ENCODE results near the gene MBOAT7. TPM values are rescaled to one million over a fixed set of nuclear protein-coding genes. Genes with fewer than 3 reads are reported as not detected.
A peak's percentile ranks its signal among the peaks of the same experiment; 100 is the strongest.

Gene MBOAT7
- total RNA-seq, 2 experiments from 2014 or later = 90.8 to 93.4 TPM

DNA sequence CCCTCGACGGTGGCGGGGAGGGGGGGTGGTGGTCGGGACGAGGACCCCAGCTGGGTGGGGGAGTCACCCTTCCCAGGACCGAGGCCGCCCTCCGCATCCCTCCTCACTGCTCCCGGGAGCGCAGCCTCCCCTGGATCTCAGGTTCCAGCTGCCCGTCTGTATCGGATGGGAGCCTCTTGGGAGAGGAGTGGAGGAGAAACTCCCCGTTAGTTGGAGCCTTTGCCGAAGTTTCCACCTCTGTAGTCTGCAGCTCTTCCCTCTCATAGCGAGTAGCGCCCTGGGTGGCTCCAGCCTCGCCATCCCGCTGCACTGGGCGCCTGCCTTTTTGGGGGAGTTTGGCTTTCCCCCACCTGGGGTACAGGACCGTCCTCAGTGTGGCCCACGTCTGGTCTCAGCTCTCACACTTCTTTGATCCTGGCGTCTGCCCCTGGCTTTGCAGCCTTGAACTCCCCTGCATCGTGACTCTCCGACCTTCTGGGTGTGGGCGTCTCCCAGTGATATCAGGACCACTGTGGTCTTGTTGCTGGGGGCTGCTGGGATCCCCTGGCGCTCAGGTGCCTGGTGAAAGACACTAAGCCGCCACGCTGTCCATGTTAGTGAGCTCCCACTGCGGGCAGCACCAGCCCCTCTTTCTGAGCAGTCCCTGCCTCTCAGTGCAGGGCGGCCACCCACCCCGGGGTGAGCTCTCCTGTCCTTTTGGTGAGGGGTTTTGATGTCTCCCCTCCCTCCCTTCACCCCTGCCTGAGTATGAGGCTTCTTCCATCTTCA is 50.7 kb downstream of the MBOAT7 start:
- peaks cover 32% of the 10 kb centered on the region for H3K36me3 Mint-ChIP-seq (ENCODE audit: low read depth)
- DNase-seq = no peak
- H3K9me3 Mint-ChIP-seq = no peaks in the 10 kb centered on the region
- H3K4me3 Mint-ChIP-seq = peak overlapping the region; percentile 82
- ChIA-PET CTCF (interaction anchor here (1.4 to 2.4 kb wide), 3 partner anchors 21 to 31 kb away, joined by 3 to 24 read pairs (median 16); partner anchors contain the start of genes LENG1, PRPF31 and TFPT), POLR2A (interaction anchor here (0.6 to 4.5 kb wide), 11 partner anchors 9 to 310 kb away, joined by 3 to 66 read pairs (median 9); partner anchors contain the start of genes LENG1, LENG8, PRPF31 and RPS9)
- H3K4me1 Mint-ChIP-seq = peaks cover 39% of the 10 kb centered on the region
- no peaks in the 10 kb centered on the region for H3K27me3 Mint-ChIP-seq
- H3K27ac Mint-ChIP-seq = peak overlapping the region; percentile 83

DNA sequence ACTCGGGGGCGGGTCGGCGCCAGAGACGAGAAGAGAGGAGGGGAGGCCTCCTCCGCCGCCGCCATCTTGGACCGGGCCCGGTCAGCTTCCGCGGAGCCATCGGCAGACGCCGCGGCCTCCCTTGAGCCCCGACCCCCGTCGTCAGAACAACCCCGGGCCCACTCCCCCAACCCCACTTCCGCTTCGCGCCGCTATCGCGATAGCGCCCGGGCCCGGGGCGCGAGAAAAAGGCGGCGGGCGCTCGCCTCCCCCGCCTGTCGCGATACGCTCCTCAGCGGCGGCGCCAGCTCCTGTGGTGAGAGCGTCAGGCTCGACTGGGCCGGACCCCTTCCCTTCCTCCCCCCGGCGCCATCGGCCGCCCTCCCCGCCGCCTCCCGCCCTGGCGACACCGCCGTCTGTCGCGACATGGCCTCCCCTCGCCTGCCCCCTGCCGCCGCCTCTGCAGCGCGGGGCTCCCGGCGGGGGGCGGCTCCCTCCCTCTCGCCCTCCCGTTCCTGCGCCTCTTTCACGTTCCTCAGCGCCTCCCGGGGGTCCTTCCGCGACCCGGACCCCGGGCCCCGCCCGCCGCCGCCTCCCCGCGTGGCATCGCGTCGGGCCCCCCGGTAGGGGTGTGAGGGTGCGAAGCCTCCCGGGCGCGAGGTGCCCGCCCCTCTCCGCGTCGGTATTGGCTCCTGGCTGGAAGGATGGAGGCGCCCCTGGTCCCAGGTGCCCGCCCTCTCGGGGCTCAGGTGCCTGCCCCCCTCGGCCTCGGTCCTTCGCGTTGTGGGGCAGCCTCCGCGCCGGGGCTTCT is 51.5 kb downstream of the MBOAT7 start, which contains the start of gene CNOT3:
CNOT3 (plus strand) TSS at position 64 of the 790 bp plus-strand sequence. CDS start 5,217 bp downstream, outside the sequence.
- Mint-ChIP-seq H3K27me3 (no peaks in the 10 kb centered on the region), H3K9me3 (no peaks in the 10 kb centered on the region), H3K27ac (peak within 1 kb of the TSS; percentile 83), H3K4me3 (peak within 1 kb of the TSS; percentile 82), H3K4me1 (peaks cover 39% of the 10 kb centered on the region), H3K36me3 (ENCODE audit: low read depth) (peaks cover 25% of the 10 kb centered on the region)
- POLR2A ChIA-PET = interaction anchor here (1.0 to 4.5 kb wide), 19 partner anchors 8 to 617 kb away, joined by 3 to 66 read pairs (median 6); partner anchors contain the start of genes LENG1, LENG8, LENG9 and MBOAT7
- peak; percentile 38 for DNase-seq
- CTCF ChIA-PET = interaction anchor here (0.9 to 2.4 kb wide), 15 partner anchors 20 to 271 kb away, joined by 3 to 24 read pairs (median 4); partner anchors contain the start of genes LENG1, MBOAT7, NDUFA3 and PRPF31

DNA sequence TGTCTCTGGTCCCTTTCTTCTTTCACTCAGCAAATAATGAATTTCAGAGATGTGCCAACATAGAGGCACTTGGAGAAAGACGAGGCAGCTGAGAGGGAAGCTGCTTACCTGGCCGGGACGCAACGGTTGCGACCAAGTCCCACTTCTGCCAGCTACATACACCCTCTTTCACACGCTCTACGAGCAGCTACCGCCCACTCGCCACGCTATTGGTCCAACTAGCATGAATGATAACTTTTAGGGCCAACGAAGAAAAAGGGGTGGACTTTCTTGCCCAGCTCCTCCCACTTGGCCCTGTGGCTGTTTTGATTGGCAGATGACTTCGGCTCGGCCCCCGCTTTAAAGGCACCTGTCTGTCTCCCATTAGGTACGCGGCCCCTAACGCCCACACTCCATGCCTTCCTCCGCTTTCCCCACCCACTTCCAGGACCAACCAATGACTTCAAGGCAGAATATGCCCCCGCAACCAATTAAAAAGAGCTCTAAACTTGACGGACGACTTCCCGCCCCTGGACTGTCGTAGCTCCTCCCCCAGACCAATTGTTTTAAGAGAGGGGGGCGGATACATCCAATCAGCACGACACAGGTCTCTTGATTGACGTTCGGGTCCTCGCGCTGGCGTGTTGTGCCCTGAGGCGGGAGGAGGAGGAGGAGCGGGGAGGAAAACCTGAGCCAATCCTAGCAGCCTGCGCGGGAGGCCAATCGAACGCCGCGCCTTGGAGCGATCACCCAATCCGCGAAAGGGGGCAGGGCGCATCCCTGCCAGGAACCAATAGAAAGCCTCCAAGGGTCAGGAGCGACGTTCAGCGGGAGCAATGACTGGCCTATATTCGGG is 52.3 kb downstream of the MBOAT7 start:
- peaks cover 19% of the 10 kb centered on the region for H3K36me3 Mint-ChIP-seq (ENCODE audit: low read depth)
- DNase-seq = peak; percentile 99
- peak overlapping the region; percentile 82 for H3K4me3 Mint-ChIP-seq
- peak overlapping the region; percentile 83 for H3K27ac Mint-ChIP-seq
- H3K4me1 Mint-ChIP-seq = peaks cover 39% of the 10 kb centered on the region
- no peaks in the 10 kb centered on the region for H3K27me3 Mint-ChIP-seq
- POLR2A ChIA-PET = interaction anchor here (0.8 to 4.5 kb wide), 20 partner anchors 9 to 616 kb away, joined by 3 to 66 read pairs (median 6); partner anchors contain the start of genes LENG1, LENG8, LENG9 and MBOAT7
- CTCF ChIA-PET = interaction anchor here (0.5 to 2.4 kb wide), 16 partner anchors 19 to 301 kb away, joined by 3 to 24 read pairs (median 4); partner anchors contain the start of genes LENG1, MBOAT7, NDUFA3 and PRPF31
- H3K9me3 Mint-ChIP-seq = no peaks in the 10 kb centered on the region

DNA sequence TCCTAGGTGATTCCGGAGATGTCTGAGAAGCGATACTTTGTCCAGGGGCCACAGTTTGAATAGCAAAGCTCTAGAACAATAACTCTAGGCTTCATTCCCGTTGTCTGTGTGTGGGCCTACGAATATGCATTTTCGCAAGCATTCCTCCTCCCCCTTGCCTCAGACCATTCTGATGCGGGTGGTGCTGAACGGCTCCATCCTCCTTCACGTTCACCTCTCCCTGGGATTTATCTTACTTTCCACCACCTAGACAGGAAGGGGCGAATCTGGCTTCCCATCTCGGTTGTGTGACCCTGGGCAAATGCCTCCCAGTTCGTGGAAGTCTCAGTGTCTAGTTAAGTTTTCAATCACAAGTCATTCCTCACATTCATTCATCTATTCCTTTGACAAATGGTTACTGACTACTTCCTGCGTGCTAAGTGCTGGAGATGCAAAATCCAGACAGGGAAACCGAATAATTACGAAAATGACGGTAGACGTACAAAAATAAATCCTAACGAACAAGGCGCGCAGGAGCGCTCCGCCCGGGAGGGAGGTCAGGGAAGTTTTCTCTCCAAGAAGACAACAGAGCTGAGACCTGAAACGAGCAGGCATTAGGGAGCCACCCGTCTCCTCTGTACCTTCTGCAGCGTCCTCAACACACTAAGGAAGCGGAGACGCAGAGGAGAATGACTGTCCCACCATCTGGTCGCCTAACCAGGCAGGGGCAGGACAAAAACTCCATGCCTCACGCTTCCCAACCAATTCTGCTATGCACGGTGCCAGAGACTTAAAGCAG is 53.1 kb downstream of the MBOAT7 start:
- DNase-seq = no peak
- POLR2A ChIA-PET = interaction anchor here (1.2 to 4.5 kb wide), 15 partner anchors 12 to 381 kb away, joined by 3 to 66 read pairs (median 8); partner anchors contain the start of genes LENG1, LENG8, LENG9 and MBOAT7

DNA sequence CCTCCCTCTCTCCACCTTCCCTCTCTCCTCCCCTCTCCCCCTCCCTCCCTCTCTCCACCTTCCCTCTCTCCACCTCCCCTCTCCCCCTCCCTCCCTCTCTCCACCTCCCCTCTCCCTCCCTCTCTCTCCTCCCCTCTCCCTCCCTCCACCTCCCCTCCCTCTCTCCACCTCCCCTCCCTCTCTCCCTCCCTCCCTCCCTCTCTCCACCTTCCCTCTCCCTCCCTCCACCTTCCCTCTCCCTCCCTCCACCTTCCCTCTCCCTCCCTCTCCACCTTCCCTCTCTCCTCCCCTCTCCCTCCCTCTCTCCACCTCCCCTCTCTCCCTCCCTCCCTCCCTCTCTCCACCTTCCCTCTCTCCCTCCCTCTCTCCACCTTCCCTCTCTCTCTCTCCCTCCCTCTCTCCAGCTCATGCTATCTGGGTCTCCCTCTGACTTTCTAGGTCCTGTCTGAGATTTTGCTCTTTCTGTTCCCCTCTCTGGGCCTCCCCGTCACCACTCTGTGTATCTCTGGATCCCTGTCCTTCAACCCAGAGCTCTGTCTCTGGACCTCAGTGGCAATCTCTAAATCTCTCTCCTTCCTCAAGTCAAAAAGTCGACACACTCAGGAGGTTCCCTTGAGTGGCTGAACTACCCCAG is 55.3 kb downstream of the MBOAT7 start:
- H3K27me3 Mint-ChIP-seq = no peaks in the 10 kb centered on the region
- peaks cover 21% of the 10 kb centered on the region for H3K4me1 Mint-ChIP-seq
- no peak overlapping the region for H3K4me3 Mint-ChIP-seq
- peak overlapping the region; percentile 23 for H3K27ac Mint-ChIP-seq
- peaks cover 10% of the 10 kb centered on the region for H3K36me3 Mint-ChIP-seq (ENCODE audit: low read depth)
- H3K9me3 Mint-ChIP-seq = no peaks in the 10 kb centered on the region
- CTCF ChIA-PET = no interaction called here
- POLR2A ChIA-PET = no interaction called here
- no peak for DNase-seq

More for the DNA sequence above, 53.1 kb downstream of the MBOAT7 start:
- Mint-ChIP-seq H3K4me1 (peaks cover 37% of the 10 kb centered on the region), H3K4me3 (peak overlapping the region; percentile 82), H3K36me3 (ENCODE audit: low read depth) (peaks cover 19% of the 10 kb centered on the region), H3K27ac (peak overlapping the region; percentile 83), H3K27me3 (no peaks in the 10 kb centered on the region), H3K9me3 (no peaks in the 10 kb centered on the region)
- CTCF ChIA-PET = interaction anchor here (0.9 to 2.4 kb wide), 12 partner anchors 21 to 302 kb away, joined by 3 to 24 read pairs (median 5); partner anchors contain the start of genes LENG1, MBOAT7, NDUFA3 and PRPF31

DNA sequence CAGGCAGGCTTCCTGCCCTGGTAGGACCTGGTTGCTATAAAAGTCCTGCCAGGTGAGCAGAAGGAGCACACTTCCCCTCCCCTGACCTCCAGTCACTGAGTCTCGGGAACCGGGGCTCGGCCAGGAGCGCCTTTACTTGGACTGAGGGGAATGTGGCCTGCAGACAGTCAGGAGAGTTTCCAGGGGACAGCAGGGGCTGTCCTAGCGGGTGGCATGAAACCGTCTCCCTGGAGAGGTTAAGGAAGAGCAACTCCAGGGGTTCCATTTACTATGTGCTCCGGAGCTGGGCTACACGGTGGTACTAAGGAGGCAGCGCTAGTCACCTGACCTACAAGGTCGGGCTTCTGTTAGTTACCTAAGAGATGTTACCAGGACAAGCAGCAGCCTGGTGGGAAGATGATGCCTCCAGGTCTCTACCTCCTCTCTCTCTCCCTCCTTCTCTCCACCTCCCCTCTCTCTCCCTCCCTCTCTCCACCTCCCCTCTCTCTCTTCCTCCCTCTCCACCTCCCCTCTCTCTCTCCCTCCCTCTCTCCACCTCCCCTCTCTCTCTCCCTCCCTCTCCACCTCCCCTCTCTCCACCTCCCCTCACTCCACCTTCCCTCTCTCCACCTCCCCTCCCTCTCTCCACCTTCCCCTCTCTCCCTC is 55.9 kb downstream of the MBOAT7 start:
- peaks cover 5% of the 10 kb centered on the region for H3K36me3 Mint-ChIP-seq (ENCODE audit: low read depth)
- H3K4me3 Mint-ChIP-seq = no peak overlapping the region
- H3K4me1 Mint-ChIP-seq = peaks cover 15% of the 10 kb centered on the region
- H3K27ac Mint-ChIP-seq = no peak overlapping the region
- no peak for DNase-seq
- no peaks in the 10 kb centered on the region for H3K9me3 Mint-ChIP-seq
- H3K27me3 Mint-ChIP-seq = no peaks in the 10 kb centered on the region
- ChIA-PET POLR2A (interaction anchor here (1.1 kb wide), 1 partner anchor 18 kb away, joined by 4 read pairs; the partner anchor contains the start of genes PRPF31 and TFPT), CTCF (no interaction called here)

DNA sequence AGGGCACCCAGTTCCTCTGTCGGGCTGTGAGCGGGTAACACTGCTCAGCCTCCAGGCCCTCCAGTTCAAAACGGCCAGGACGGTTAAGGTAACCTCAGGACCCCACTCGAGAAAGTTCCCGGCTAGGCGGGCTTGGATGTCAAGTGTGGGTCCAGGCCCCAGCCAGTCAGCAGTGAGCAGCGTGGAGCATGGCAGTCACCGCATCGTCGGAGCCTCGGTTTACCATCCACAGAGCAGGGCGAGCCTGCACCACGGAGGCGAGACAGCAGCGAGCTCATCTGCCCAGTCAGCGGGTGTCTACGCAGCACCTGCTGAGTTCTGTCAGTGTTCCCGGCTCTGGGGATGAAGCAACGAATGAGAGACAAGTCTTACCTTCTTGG is 59.8 kb downstream of the MBOAT7 start:
- H3K9me3 Mint-ChIP-seq = no peaks in the 10 kb centered on the region
- H3K4me3 Mint-ChIP-seq = no peak overlapping the region
- H3K27me3 Mint-ChIP-seq = no peaks in the 10 kb centered on the region
- H3K4me1 Mint-ChIP-seq = peaks cover 3% of the 10 kb centered on the region
- H3K27ac Mint-ChIP-seq = no peak overlapping the region
- no peak for DNase-seq
- ChIA-PET POLR2A (no interaction called here), CTCF (no interaction called here)
- H3K36me3 Mint-ChIP-seq (ENCODE audit: low read depth) = peaks cover 20% of the 10 kb centered on the region

DNA sequence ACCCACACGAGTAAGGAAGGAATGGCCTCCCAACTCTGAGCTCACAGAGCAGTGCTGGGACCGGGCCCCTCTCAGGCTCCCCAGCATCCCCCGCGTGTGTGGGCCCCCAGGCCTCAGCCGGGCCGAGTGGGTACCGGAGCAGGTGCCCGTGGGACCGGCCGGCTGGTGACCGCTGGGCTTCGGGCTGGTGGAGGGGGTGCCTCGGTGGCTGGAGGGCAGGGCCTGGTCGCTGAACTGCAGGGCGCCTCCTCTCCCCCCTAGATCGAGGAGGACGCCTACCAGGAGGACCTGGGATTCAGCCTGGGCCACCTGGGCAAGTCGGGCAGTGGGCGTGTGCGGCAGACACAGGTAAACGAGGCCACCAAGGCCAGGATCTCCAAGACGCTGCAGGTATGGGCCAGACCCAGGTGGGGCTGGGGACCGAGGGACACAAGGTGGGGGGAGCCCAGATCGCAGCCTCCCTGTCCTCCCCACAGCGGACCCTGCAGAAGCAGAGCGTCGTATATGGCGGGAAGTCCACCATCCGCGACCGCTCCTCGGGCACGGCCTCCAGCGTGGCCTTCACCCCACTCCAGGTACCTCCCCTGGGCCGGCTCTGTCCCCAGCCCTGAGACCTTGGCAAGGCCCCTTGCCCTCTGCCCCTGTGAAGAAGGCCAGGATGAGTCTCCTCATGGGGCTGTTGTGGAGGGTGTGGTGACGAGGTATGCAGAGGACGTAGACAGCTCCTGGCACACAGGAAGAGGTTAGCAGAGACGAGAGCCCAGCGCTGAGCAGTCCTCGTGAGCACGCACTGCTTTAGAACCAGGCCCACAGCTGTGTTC is 60.4 kb downstream of the MBOAT7 start:
- DNase-seq = no peak

DNA sequence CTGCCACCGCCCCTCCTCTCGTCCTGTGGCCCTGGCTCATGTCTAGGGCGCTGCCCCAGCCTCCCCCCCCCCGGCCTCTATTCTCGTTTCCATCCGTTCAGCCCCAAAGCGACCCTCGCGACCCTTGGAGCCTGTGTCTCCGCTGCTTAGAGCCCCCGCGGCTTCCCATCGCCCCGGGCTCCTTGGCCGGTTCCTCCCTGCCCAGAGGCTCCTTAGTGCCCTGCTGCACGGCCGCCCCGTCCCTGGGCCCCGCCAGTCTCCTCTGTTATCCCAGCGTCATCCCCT is 61.0 kb downstream of the MBOAT7 start:
- ChIA-PET CTCF (no interaction called here), POLR2A (no interaction called here)
- Mint-ChIP-seq H3K4me1 (no peaks in the 10 kb centered on the region), H3K27ac (no peak overlapping the region), H3K27me3 (no peaks in the 10 kb centered on the region), H3K9me3 (no peaks in the 10 kb centered on the region), H3K36me3 (ENCODE audit: low read depth) (peaks cover 26% of the 10 kb centered on the region), H3K4me3 (no peak overlapping the region)
- no peak for DNase-seq

More for the DNA sequence above, 60.4 kb downstream of the MBOAT7 start:
- Mint-ChIP-seq H3K9me3 (no peaks in the 10 kb centered on the region), H3K4me1 (no peaks in the 10 kb centered on the region), H3K36me3 (ENCODE audit: low read depth) (peaks cover 23% of the 10 kb centered on the region), H3K27ac (no peak overlapping the region), H3K4me3 (no peak overlapping the region), H3K27me3 (no peaks in the 10 kb centered on the region)
- ChIA-PET POLR2A (no interaction called here), CTCF (no interaction called here)

DNA sequence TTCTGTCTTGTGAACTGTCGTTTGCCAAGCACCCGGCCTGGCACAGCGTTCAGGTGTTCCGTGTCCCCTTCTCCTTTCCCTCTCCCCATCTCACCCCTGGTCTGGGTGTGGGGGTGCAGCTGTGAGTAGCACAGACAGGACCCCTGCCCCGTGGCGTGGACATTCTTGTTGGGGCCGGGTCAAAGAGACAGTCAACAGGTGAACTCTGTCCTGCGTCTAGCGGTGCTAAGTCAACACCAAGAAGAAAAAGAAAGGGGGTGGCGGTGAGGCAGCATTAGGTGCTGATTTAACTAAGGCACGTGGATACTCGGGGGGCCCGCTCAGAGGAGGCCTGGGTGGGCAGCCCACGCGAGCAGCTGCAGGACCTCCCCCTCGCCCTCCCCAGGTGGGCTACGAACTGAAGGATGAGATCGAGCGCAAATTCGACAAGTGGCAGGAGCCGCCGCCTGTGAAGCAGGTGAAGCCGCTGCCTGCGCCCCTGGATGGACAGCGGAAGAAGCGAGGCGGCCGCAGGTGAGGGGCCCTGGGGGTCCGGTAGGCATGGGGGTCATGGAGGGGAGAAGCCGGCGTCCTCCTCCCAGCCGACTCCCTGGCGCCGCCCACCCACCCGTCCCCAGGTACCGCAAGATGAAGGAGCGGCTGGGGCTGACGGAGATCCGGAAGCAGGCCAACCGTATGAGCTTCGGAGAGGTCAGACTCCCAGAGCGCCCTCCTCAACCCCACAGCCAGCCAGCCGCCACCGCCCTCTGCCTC is 61.5 kb downstream of the MBOAT7 start:
- DNase-seq = no peak
- ChIA-PET CTCF (no interaction called here), POLR2A (no interaction called here)
- Mint-ChIP-seq H3K9me3 (no peaks in the 10 kb centered on the region), H3K4me3 (no peak overlapping the region), H3K36me3 (ENCODE audit: low read depth) (peaks cover 30% of the 10 kb centered on the region), H3K27me3 (no peaks in the 10 kb centered on the region), H3K27ac (no peak overlapping the region), H3K4me1 (no peaks in the 10 kb centered on the region)

Measured in activated CD4-positive, alpha-beta memory T cell treated with anti-CD3 and anti-CD28 coated beads, Interleukin-2, amount 10 ng/mL, durations not matched to agents 7 days and 5 days (primary cell).